Tibial nerve (tissue), 4 donors: ENCODE results near the gene C2orf72.

Source experiments
- EP300 ChIP-seq, 2 donors: sonication (generic); formaldehyde crosslinking; IDR thresholded peaks; one replicate each; pipeline ENCODE4 v1.6.1; 2017; ENCODE audit warnings: antibody characterized with exemption in 2 of 2, mild to moderate bottlenecking in 1 of 2
- POLR2A ChIP-seq, 2 donors: fragments of 450-650 bp; IDR thresholded peaks; one replicate each; pipeline ENCODE4 v1.6.1; 2017; ENCODE audit warnings: antibody characterized with exemption in 2 of 2, mild to moderate bottlenecking in 2 of 2, moderate library complexity in 2 of 2
- TF ChIP-seq, protein P1 (sequence below), 5 experiments: fragments of 200-600 bp in 3 of 5; fragments of 450-650 bp in 2 of 5; sonication (generic) in 3 of 5; IDR thresholded peaks; one replicate each; pipeline ENCODE4 v1.5.1; 2016 to 2019; ENCODE audit warnings: antibody characterized with exemption in 5 of 5, mild to moderate bottlenecking in 3 of 5, moderate library complexity in 2 of 5

DNA sequence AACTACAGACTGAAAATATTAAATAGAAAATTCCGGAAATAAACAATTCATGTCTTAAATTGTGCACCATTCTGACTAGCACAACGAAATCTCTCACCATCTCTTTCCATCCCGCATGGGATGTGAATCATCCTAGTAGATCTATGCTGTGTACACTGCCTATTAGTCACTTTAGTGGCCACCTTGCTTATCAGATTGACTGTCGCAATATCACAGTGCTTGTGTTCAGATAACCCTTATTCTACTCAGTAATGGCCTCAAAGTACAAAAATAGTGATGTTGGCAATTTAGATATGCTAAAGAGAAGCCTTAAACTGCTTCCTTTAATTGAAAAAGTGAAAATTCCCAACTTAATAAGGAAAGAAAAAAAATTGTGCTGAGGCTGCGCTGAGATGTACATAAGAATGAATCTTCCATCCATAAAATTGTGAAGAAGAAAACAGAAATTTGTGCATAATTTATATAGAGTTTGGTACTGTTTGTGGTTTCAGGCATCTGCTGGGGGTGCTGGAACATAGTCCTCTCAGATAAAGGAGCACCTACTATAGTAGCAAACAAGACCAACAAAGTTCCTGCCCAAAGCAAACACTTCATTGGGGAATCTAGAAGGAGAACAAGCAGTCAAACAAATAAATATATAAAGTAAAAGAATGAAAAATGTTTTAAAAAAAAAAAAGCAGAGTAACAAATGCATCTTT, 31.4 kb downstream of the C2orf72 start:
- TF ChIP-seq, protein P1, sequence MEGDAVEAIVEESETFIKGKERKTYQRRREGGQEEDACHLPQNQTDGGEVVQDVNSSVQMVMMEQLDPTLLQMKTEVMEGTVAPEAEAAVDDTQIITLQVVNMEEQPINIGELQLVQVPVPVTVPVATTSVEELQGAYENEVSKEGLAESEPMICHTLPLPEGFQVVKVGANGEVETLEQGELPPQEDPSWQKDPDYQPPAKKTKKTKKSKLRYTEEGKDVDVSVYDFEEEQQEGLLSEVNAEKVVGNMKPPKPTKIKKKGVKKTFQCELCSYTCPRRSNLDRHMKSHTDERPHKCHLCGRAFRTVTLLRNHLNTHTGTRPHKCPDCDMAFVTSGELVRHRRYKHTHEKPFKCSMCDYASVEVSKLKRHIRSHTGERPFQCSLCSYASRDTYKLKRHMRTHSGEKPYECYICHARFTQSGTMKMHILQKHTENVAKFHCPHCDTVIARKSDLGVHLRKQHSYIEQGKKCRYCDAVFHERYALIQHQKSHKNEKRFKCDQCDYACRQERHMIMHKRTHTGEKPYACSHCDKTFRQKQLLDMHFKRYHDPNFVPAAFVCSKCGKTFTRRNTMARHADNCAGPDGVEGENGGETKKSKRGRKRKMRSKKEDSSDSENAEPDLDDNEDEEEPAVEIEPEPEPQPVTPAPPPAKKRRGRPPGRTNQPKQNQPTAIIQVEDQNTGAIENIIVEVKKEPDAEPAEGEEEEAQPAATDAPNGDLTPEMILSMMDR (IDR thresholded peaks at IDR 0.05), result no peak
- TF ChIP-seq POLR2A (IDR thresholded peaks at IDR 0.05), result no peak
- no peak for TF ChIP-seq EP300 (IDR thresholded peaks at IDR 0.05)
